SK-N-SH (cell line): ENCODE results near the gene ADRB2.

Experiments used
- POLR2AphosphoS5 ChIP-seq: IDR thresholded peaks from 2 replicates; pipeline ENCODE4 v1.6.1; 2012; ENCODE audit warnings: low read depth, low read length
- RFX5 ChIP-seq: IDR thresholded peaks from 2 replicates; pipeline ENCODE4 v1.6.1; 2012; ENCODE audit warnings: mild to moderate bottlenecking, improper control_type of control experiment, low read length

DNA sequence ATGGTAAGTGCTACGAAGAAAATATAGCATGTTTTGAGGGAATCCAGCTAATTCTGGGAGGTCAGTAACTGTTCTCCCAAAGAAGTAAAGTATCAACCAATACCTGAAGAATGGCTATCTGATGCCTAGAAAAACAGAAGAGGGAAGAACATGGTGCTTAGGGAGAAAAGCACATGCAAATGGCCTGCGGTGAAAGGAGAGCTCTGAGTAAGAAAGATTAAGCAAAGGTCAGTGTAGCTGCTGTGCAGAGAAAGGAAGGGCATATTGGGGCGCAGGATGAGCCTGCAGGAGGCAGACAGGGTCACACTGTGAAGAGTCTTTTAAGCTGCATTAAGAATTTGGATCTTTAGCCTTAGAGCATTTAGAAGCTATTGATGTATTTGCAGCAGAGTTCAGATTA is 11.0 kb downstream of the ADRB2 start:
- TF ChIP-seq POLR2AphosphoS5 (no peak), RFX5 (no peak)
